Fibroblast of lung (primary cell): Measurements from ENCODE around the gene ELL3. TPM values are rescaled to one million over a fixed set of nuclear protein-coding genes. Genes with fewer than 3 reads are reported as not detected.

ENCODE experiments used
- DNase-seq, 2 donors: peaks; one replicate each; pipeline versions ENCODE4 v3.0.0 to v3.0.0-alpha.2; 2010; ENCODE audit warnings: low read depth in 2 of 2
- H2AFZ ChIP-seq: 2 replicates; pipeline ENCODE4 v1.5.1; 2012; ENCODE audit warnings: low read length, control low read depth, inconsistent platforms
- H3K27ac ChIP-seq: 2 replicates; pipeline ENCODE4 v1.5.1; 2011; ENCODE audit warnings: low read length, control low read depth; ENCODE audit not compliant: insufficient read depth
- H3K27me3 ChIP-seq: 2 replicates; pipeline ENCODE4 v1.5.1; 2011; ENCODE audit warnings: mild to moderate bottlenecking, low read length; ENCODE audit not compliant: control insufficient read depth, insufficient read depth
- H3K36me3 ChIP-seq: 2 replicates; pipeline ENCODE4 v1.5.1; 2011; ENCODE audit warnings: low read length; ENCODE audit not compliant: control insufficient read depth, insufficient read depth
- H3K4me1 ChIP-seq: 2 replicates; pipeline ENCODE4 v1.5.1; 2011; ENCODE audit warnings: low read length; ENCODE audit not compliant: control insufficient read depth, insufficient read depth; ENCODE audit errors: extremely low read depth
- H3K4me2 ChIP-seq: 2 replicates; pipeline ENCODE4 v1.5.1; 2011; ENCODE audit warnings: low read length, control low read depth; ENCODE audit not compliant: insufficient read depth; ENCODE audit errors: extremely low read depth
- H3K4me3 ChIP-seq, 4 experiments: fragments of 200-600 bp in 1 of 4; sonication (generic) in 1 of 4; replicated peaks in 1 of 4; 2 replicates each; pipeline ENCODE4 v1.5.1; 2011 to 2016; ENCODE audit warnings: low read length in 4 of 4, low read depth in 3 of 4, mild to moderate bottlenecking in 3 of 4, control low read depth in 2 of 4, inconsistent platforms in 1 of 4, mixed read lengths in 1 of 4; ENCODE audit not compliant: insufficient read depth in 1 of 4; ENCODE audit errors: control extremely low read depth in 1 of 4
- H3K79me2 ChIP-seq: 2 replicates; pipeline ENCODE4 v1.5.1; 2012; ENCODE audit warnings: mild to moderate bottlenecking, low read length, inconsistent platforms; ENCODE audit not compliant: control insufficient read depth, insufficient read depth
- H3K9ac ChIP-seq: 2 replicates; pipeline ENCODE4 v1.5.1; 2011; ENCODE audit warnings: mild to moderate bottlenecking, low read length, control low read depth; ENCODE audit not compliant: insufficient read depth
- H3K9me3 ChIP-seq: 2 replicates; pipeline ENCODE4 v1.5.1; 2012; ENCODE audit warnings: low read depth, low read length; ENCODE audit not compliant: control insufficient read depth, insufficient read depth
- H4K20me1 ChIP-seq: 2 replicates; pipeline ENCODE4 v1.5.1; 2011; ENCODE audit warnings: low read length; ENCODE audit not compliant: control insufficient read depth, insufficient read depth; ENCODE audit errors: extremely low read depth
- EZH2 ChIP-seq: IDR thresholded peaks from 2 replicates; pipeline ENCODE4 v1.5.1; 2012; ENCODE audit warnings: low read length, control low read depth, mild to moderate bottlenecking; ENCODE audit errors: missing control alignments
- polyA plus RNA-seq, 2 donors: library from polyadenylated mRNA; depleted of rRNA in 1 of 2; stranded (reverse) in 1 of 2; unstranded in 1 of 2; fragments of >200 nt; gene quantifications; 2 replicates each; pipeline ENCODE4 v1.2.1, GENCODE V29; 2011 to 2012; ENCODE audit warnings: missing spikeins in 1 of 2
- total RNA-seq: library from RNA; depleted of rRNA; stranded (reverse); fragments of >200 nt; gene quantifications from 2 replicates; pipeline ENCODE4 v1.2.1, GENCODE V29; 2014
- TF ChIP-seq, protein P1 (sequence below), 2 donors: IDR thresholded peaks in 1 of 2; conservative IDR thresholded peaks in 1 of 2; 1 replicate in 1 of 2; 2 replicates in 1 of 2; pipeline ENCODE4 v1.5.1; 2011 to 2012; ENCODE audit warnings: low read length in 2 of 2, control low read depth in 1 of 2, inconsistent platforms in 1 of 2, low read depth in 1 of 2, mild to moderate bottlenecking in 1 of 2

ELL3 gene
- total and polyA plus RNA-seq, 2 donors (not counting 1 experiment from before 2014, with no cell fraction given) = 1.5 to 10.1 TPM

DNA sequence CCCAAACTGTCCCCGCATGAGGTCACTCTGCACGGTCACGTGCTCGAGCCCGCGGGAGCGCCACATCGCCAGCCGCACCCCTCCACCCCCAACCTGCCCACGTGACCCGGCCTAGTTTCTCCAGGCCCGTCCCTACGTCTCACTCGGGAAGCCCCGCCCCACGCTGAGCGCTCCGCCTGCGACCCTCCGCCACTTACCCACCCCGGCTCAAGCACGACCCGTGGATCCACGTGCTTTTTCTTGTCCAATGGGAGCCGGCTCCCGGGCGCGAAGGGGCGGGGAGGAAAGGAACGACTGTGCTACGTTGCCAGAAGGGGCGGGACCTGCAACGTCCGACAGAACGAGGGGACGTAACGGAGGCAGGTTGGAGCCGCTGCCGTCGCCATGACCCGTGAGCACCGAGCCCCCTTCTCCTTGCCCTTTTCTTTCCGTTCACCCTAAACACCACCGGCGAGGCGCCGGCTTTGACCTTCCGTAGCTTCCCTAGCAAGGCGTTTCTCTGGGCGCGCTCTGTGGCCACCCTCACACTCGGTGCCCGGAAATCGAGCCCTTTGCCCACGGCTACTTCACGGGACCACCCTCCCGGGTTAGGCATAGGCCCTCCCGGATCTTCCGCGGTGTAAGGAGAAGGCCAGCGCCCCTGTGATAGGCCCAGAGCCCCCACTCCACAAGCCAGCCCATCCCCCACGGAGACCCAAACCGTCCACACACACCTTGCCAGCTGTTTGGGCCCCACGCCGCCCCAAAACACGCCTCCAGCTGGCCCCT is 15.4 kb upstream of the ELL3 start, which contains the start of gene SERF2:
Gene SERF2, plus strand, starts transcription at position 328 of the 768 bp plus-strand sequence. Its CDS starts 57 bp downstream, at position 385.
- Histone ChIP-seq H3K9me3 (no peaks in the 10 kb centered on the region), H3K27me3 (no peaks in the 10 kb centered on the region), H3K36me3 (peaks cover 20% of the 10 kb centered on the region), H4K20me1 (no peaks in the 10 kb centered on the region), H3K4me2 (peak within 1 kb of the TSS; percentile 94), H3K9ac (peak within 1 kb of the TSS; percentile 98), H2AFZ (peak within 1 kb of the TSS; percentile 87), H3K79me2 (peaks cover 32% of the 10 kb centered on the region), H3K4me3 (peak within 1 kb of the TSS; percentile 41 to 100 (median 89)), H3K27ac (peak within 1 kb of the TSS; percentile 97), H3K4me1 (peaks cover 14% of the 10 kb centered on the region)
- DNase-seq = peak; percentile 99
- no peak for TF ChIP-seq EZH2
- TF ChIP-seq, protein P1, sequence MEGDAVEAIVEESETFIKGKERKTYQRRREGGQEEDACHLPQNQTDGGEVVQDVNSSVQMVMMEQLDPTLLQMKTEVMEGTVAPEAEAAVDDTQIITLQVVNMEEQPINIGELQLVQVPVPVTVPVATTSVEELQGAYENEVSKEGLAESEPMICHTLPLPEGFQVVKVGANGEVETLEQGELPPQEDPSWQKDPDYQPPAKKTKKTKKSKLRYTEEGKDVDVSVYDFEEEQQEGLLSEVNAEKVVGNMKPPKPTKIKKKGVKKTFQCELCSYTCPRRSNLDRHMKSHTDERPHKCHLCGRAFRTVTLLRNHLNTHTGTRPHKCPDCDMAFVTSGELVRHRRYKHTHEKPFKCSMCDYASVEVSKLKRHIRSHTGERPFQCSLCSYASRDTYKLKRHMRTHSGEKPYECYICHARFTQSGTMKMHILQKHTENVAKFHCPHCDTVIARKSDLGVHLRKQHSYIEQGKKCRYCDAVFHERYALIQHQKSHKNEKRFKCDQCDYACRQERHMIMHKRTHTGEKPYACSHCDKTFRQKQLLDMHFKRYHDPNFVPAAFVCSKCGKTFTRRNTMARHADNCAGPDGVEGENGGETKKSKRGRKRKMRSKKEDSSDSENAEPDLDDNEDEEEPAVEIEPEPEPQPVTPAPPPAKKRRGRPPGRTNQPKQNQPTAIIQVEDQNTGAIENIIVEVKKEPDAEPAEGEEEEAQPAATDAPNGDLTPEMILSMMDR (conservative IDR thresholded peaks at IDR 0.05 in 1 of 2, IDR thresholded peaks at IDR 0.05 in 1 of 2; ENCODE audit: low read depth in 1 of 2, low read length in 2 of 2) = no peak

DNA sequence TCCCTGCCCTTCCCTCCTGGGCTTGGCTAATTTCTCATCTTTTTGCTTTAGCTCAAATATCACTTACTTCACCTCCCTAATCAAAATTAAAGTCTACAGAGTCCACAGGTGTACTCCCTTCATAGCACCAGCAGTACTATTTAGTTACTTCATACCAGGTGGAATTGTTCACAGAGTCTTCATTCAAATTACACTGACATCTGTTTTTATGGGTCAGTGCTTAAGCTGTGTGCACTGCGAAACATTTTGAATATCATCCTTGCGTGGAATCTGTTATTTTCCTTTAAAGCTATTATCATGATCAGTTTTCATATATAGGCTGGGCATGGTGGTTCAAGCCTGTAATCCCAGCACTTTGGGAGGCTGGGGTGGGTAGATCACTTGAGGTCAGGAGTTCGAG is 12.6 kb upstream of the ELL3 start:
- no peaks in the 10 kb centered on the region for H4K20me1 ChIP-seq
- H3K9ac ChIP-seq = no peak overlapping the region
- H3K4me1 ChIP-seq = peaks cover 12% of the 10 kb centered on the region
- H3K27ac ChIP-seq = no peak overlapping the region
- TF ChIP-seq EZH2 = no peak
- TF ChIP-seq, protein P1 (conservative IDR thresholded peaks at IDR 0.05 in 1 of 2, IDR thresholded peaks at IDR 0.05 in 1 of 2; ENCODE audit: low read depth in 1 of 2, low read length in 2 of 2) = no peak
- H3K9me3 ChIP-seq = no peaks in the 10 kb centered on the region
- no peak for DNase-seq
- no peak overlapping the region for H3K4me3 ChIP-seq
- H3K36me3 ChIP-seq = peaks cover 6% of the 10 kb centered on the region
- no peak overlapping the region for H3K4me2 ChIP-seq
- H3K27me3 ChIP-seq = no peaks in the 10 kb centered on the region
- no peak overlapping the region for H2AFZ ChIP-seq
- peaks cover 23% of the 10 kb centered on the region for H3K79me2 ChIP-seq

DNA sequence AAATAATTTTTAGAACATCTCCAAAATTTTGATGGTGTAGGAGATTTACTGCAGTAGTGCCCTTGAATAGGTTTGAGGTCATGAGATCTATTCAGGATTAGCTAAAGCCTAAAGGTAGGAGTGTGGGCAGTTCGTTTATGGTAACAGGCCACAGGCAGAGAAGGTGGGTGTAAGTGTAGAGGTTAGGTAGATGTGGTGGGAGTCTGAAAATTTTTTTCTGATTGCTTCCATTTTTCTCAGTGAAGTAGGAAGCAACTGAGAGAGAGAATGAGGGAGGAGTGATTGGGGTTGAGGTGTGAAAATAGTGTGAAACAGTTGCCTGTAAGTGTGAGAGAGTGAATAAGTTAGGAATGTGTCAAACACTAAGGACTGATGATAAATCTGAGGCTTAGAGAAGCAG is 2.2 kb upstream of the ELL3 start:
- no peak overlapping the region for H3K9ac ChIP-seq
- no peak overlapping the region for H2AFZ ChIP-seq
- no peaks in the 10 kb centered on the region for H3K9me3 ChIP-seq
- H3K36me3 ChIP-seq = peaks cover 1% of the 10 kb centered on the region
- H3K79me2 ChIP-seq = no peaks in the 10 kb centered on the region
- no peak overlapping the region for H3K4me2 ChIP-seq
- H3K4me3 ChIP-seq = no peak overlapping the region
- peaks cover 2% of the 10 kb centered on the region for H3K4me1 ChIP-seq
- no peaks in the 10 kb centered on the region for H4K20me1 ChIP-seq
- no peak for DNase-seq
- no peak overlapping the region for H3K27ac ChIP-seq
- TF ChIP-seq, protein P1 (conservative IDR thresholded peaks at IDR 0.05 in 1 of 2, IDR thresholded peaks at IDR 0.05 in 1 of 2; ENCODE audit: low read depth in 1 of 2, low read length in 2 of 2) = no peak
- TF ChIP-seq EZH2 = no peak
- no peaks in the 10 kb centered on the region for H3K27me3 ChIP-seq
